ENCODE results near the gene KRTAP25-1.

The KRTAP25-1 gene

GRCh38 chr21:30332681-30333080, 43.4 kb upstream of the KRTAP25-1 start:
- no peak overlapping the region for H4K5ac ChIP-seq (ENCODE audit: low read length)
- no CpG with 5 or more reads among the region's 2 CpGs for WGBS (ENCODE audit: extremely low coverage, insufficient coverage, low lambda C conversion rate)

GRCh38 chr21:30329203-30329875, 40.0 kb upstream of the KRTAP25-1 start:
- no peaks in the 10 kb centered on the region for H3K27me3 ChIP-seq (ENCODE audit: insufficient read depth, low read length, poor library complexity)
- H3K23ac ChIP-seq (ENCODE audit: low read length), result no peak overlapping the region
- DNase-seq, result no peak
- H3K18ac ChIP-seq (ENCODE audit: low read length), result no peak overlapping the region
- H3K4me1 ChIP-seq (ENCODE audit: control insufficient read depth, low read depth, low read length), result no peaks in the 10 kb centered on the region
- H3K79me1 ChIP-seq (ENCODE audit: low read length), result no peaks in the 10 kb centered on the region
- H2BK120ac ChIP-seq (ENCODE audit: low read depth, low read length), result no peak overlapping the region
- no peak overlapping the region for H4K5ac ChIP-seq (ENCODE audit: low read length)
- H3K79me2 ChIP-seq (ENCODE audit: control insufficient read depth, insufficient read depth, low read length), result no peaks in the 10 kb centered on the region
- no peak overlapping the region for H3K4ac ChIP-seq (ENCODE audit: low read depth, low read length)
- no peaks in the 10 kb centered on the region for H3K36me3 ChIP-seq (ENCODE audit: control insufficient read depth, insufficient read depth, low read length)
- H2AK5ac ChIP-seq (ENCODE audit: low read length), result no peak overlapping the region
- no peak overlapping the region for H3K4me2 ChIP-seq (ENCODE audit: low read length)
- H2BK15ac ChIP-seq (replicated peaks; ENCODE audit: low read depth), result no peak overlapping the region
- H3K27ac ChIP-seq (ENCODE audit: low read depth, low read length), result no peak overlapping the region
- no peak overlapping the region for H3K9ac ChIP-seq (ENCODE audit: low read length)
- H3K4me3 ChIP-seq (ENCODE audit: low read length), result no peak overlapping the region
- no peak overlapping the region for H4K8ac ChIP-seq (ENCODE audit: low read depth, low read length)
- no peak overlapping the region for H2BK5ac ChIP-seq (ENCODE audit: low read length)
- no peak overlapping the region for H3K56ac ChIP-seq (ENCODE audit: low read length)
- no CpG with 5 or more reads among the region's 4 CpGs for WGBS (ENCODE audit: extremely low coverage, insufficient coverage, low lambda C conversion rate)

More at GRCh38 chr21:30332681-30333080, 43.4 kb upstream of the KRTAP25-1 start:
- H3K36me3 ChIP-seq (ENCODE audit: control insufficient read depth, insufficient read depth, low read length), result no peaks in the 10 kb centered on the region
- H2BK15ac ChIP-seq (replicated peaks; ENCODE audit: low read depth), result no peak overlapping the region
- no peak overlapping the region for H2AK5ac ChIP-seq (ENCODE audit: low read length)
- H3K4me3 ChIP-seq (ENCODE audit: low read length), result no peak overlapping the region
- no peak overlapping the region for H3K23ac ChIP-seq (ENCODE audit: low read length)
- DNase-seq, result no peak
- H3K56ac ChIP-seq (ENCODE audit: low read length), result no peak overlapping the region
- no peak overlapping the region for H3K9ac ChIP-seq (ENCODE audit: low read length)
- H3K4ac ChIP-seq (ENCODE audit: low read depth, low read length), result no peak overlapping the region
- H3K4me2 ChIP-seq (ENCODE audit: low read length), result no peak overlapping the region
- H3K18ac ChIP-seq (ENCODE audit: low read length), result no peak overlapping the region
- H3K79me2 ChIP-seq (ENCODE audit: control insufficient read depth, insufficient read depth, low read length), result no peaks in the 10 kb centered on the region
- no peaks in the 10 kb centered on the region for H3K27me3 ChIP-seq (ENCODE audit: insufficient read depth, low read length, poor library complexity)
- H3K4me1 ChIP-seq (ENCODE audit: control insufficient read depth, low read depth, low read length), result no peaks in the 10 kb centered on the region
- no peak overlapping the region for H2BK5ac ChIP-seq (ENCODE audit: low read length)
- no peak overlapping the region for H2BK120ac ChIP-seq (ENCODE audit: low read depth, low read length)
- no peaks in the 10 kb centered on the region for H3K79me1 ChIP-seq (ENCODE audit: low read length)
- H4K8ac ChIP-seq (ENCODE audit: low read depth, low read length), result no peak overlapping the region
- H3K27ac ChIP-seq (ENCODE audit: low read depth, low read length), result no peak overlapping the region

GRCh38 chr21:30326390-30326789, 37.1 kb upstream of the KRTAP25-1 start:
- Histone ChIP-seq H3K27ac (ENCODE audit: low read depth, low read length) (no peak overlapping the region), H3K56ac (ENCODE audit: low read length) (no peak overlapping the region), H2BK5ac (ENCODE audit: low read length) (no peak overlapping the region), H4K5ac (ENCODE audit: low read length) (no peak overlapping the region), H2AK5ac (ENCODE audit: low read length) (no peak overlapping the region), H3K79me2 (ENCODE audit: control insufficient read depth, insufficient read depth, low read length) (no peaks in the 10 kb centered on the region), H2BK15ac (replicated peaks; ENCODE audit: low read depth) (no peak overlapping the region), H3K4me1 (ENCODE audit: control insufficient read depth, low read depth, low read length) (no peaks in the 10 kb centered on the region), H3K9ac (ENCODE audit: low read length) (no peak overlapping the region), H3K4me2 (ENCODE audit: low read length) (no peak overlapping the region), H3K23ac (ENCODE audit: low read length) (no peak overlapping the region), H3K36me3 (ENCODE audit: control insufficient read depth, insufficient read depth, low read length) (no peaks in the 10 kb centered on the region), H3K18ac (ENCODE audit: low read length) (no peak overlapping the region), H3K4ac (ENCODE audit: low read depth, low read length) (no peak overlapping the region), H2BK120ac (ENCODE audit: low read depth, low read length) (no peak overlapping the region), H3K4me3 (ENCODE audit: low read length) (no peak overlapping the region), H3K27me3 (ENCODE audit: insufficient read depth, low read length, poor library complexity) (no peaks in the 10 kb centered on the region), H4K8ac (ENCODE audit: low read depth, low read length) (no peak overlapping the region), H3K79me1 (ENCODE audit: low read length) (no peaks in the 10 kb centered on the region)
- DNase-seq, result no peak

- H3K79me2 ChIP-seq (ENCODE audit: control insufficient read depth, insufficient read depth, low read length), result no peaks in the 10 kb centered on the region
Observed at GRCh38 chr21:30320215-30320614, 30.9 kb upstream of the KRTAP25-1 start, which contains the start of gene KRTAP26-1. TSS of gene KRTAP26-1 (minus strand) at chr21:30320315. CDS start at chr21:30320035, 280 bp downstream.

DNA sequence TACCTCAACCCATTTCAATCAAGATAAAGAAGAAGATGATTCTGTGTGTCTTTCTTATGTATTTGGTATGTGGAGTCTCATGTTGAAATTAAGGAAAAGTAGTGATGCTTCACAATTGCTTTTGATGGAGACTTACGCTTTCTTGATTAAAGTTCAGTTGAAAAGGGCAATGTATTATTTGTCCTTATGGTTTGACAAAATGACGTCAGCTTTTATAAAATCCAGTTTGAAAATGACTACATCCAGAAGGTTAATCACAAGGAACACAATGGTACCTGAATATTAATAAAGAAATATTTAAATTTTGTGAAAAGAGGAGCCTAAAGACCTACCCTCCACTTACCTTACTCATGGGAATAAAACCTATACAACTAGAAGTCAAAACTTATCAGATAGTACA, 26.4 kb upstream of the KRTAP25-1 start:
- Histone ChIP-seq H3K18ac (ENCODE audit: low read length) (no peak overlapping the region), H3K79me2 (ENCODE audit: control insufficient read depth, insufficient read depth, low read length) (no peaks in the 10 kb centered on the region), H3K27me3 (ENCODE audit: insufficient read depth, low read length, poor library complexity) (no peaks in the 10 kb centered on the region), H3K9ac (ENCODE audit: low read length) (no peak overlapping the region), H2BK120ac (ENCODE audit: low read depth, low read length) (no peak overlapping the region), H3K79me1 (ENCODE audit: low read length) (no peaks in the 10 kb centered on the region), H3K4me3 (ENCODE audit: low read length) (no peak overlapping the region), H3K56ac (ENCODE audit: low read length) (no peak overlapping the region), H4K5ac (ENCODE audit: low read length) (no peak overlapping the region), H3K23ac (ENCODE audit: low read length) (no peak overlapping the region), H3K4me2 (ENCODE audit: low read length) (no peak overlapping the region), H3K4me1 (ENCODE audit: control insufficient read depth, low read depth, low read length) (no peaks in the 10 kb centered on the region), H3K27ac (ENCODE audit: low read depth, low read length) (no peak overlapping the region), H3K36me3 (ENCODE audit: control insufficient read depth, insufficient read depth, low read length) (no peaks in the 10 kb centered on the region), H3K4ac (ENCODE audit: low read depth, low read length) (no peak overlapping the region), H2BK15ac (replicated peaks; ENCODE audit: low read depth) (no peak overlapping the region), H2BK5ac (ENCODE audit: low read length) (no peak overlapping the region), H2AK5ac (ENCODE audit: low read length) (no peak overlapping the region), H4K8ac (ENCODE audit: low read depth, low read length) (no peak overlapping the region)
- no peak for DNase-seq
- no CpG with 5 or more reads among the region's 2 CpGs for WGBS (ENCODE audit: extremely low coverage, insufficient coverage, low lambda C conversion rate)

More at GRCh38 chr21:30320215-30320614, 30.9 kb upstream of the KRTAP25-1 start, which contains the start of gene KRTAP26-1:
- Histone ChIP-seq H3K27ac (ENCODE audit: low read depth, low read length) (no peak within 1 kb of the TSS), H3K79me1 (ENCODE audit: low read length) (no peaks in the 10 kb centered on the region), H2BK5ac (ENCODE audit: low read length) (no peak within 1 kb of the TSS), H3K23ac (ENCODE audit: low read length) (no peak within 1 kb of the TSS), H3K4ac (ENCODE audit: low read depth, low read length) (no peak within 1 kb of the TSS), H3K9ac (ENCODE audit: low read length) (no peak within 1 kb of the TSS), H2AK5ac (ENCODE audit: low read length) (no peak within 1 kb of the TSS), H2BK15ac (replicated peaks; ENCODE audit: low read depth) (no peak within 1 kb of the TSS), H3K18ac (ENCODE audit: low read length) (no peak within 1 kb of the TSS), H3K4me3 (ENCODE audit: low read length) (no peak within 1 kb of the TSS), H3K4me2 (ENCODE audit: low read length) (no peak within 1 kb of the TSS), H3K27me3 (ENCODE audit: insufficient read depth, low read length, poor library complexity) (no peaks in the 10 kb centered on the region), H3K4me1 (ENCODE audit: control insufficient read depth, low read depth, low read length) (no peaks in the 10 kb centered on the region), H3K56ac (ENCODE audit: low read length) (no peak within 1 kb of the TSS), H3K36me3 (ENCODE audit: control insufficient read depth, insufficient read depth, low read length) (no peaks in the 10 kb centered on the region), H4K8ac (ENCODE audit: low read depth, low read length) (no peak within 1 kb of the TSS), H2BK120ac (ENCODE audit: low read depth, low read length) (no peak within 1 kb of the TSS), H4K5ac (ENCODE audit: low read length) (no peak within 1 kb of the TSS)
- DNase-seq, result no peak
- no CpG with 5 or more reads among the region's 2 CpGs for WGBS (ENCODE audit: extremely low coverage, insufficient coverage, low lambda C conversion rate)

GRCh38 chr21:30306884-30307283, 17.6 kb upstream of the KRTAP25-1 start:
- no peak overlapping the region for H3K4me3 ChIP-seq (ENCODE audit: low read length)
- no peak overlapping the region for H3K4me2 ChIP-seq (ENCODE audit: low read length)
- no peak overlapping the region for H2BK120ac ChIP-seq (ENCODE audit: low read depth, low read length)
- no peaks in the 10 kb centered on the region for H3K79me2 ChIP-seq (ENCODE audit: control insufficient read depth, insufficient read depth, low read length)
- no peaks in the 10 kb centered on the region for H3K27me3 ChIP-seq (ENCODE audit: insufficient read depth, low read length, poor library complexity)
- DNase-seq, result no peak
- no peak overlapping the region for H2AK5ac ChIP-seq (ENCODE audit: low read length)
- no peaks in the 10 kb centered on the region for H3K79me1 ChIP-seq (ENCODE audit: low read length)
- no peaks in the 10 kb centered on the region for H3K4me1 ChIP-seq (ENCODE audit: control insufficient read depth, low read depth, low read length)
- H3K9ac ChIP-seq (ENCODE audit: low read length), result no peak overlapping the region
- H4K8ac ChIP-seq (ENCODE audit: low read depth, low read length), result no peak overlapping the region
- no CpG with 5 or more reads among the region's 2 CpGs for WGBS (ENCODE audit: extremely low coverage, insufficient coverage, low lambda C conversion rate)
- no peak overlapping the region for H2BK15ac ChIP-seq (replicated peaks; ENCODE audit: low read depth)
- H2BK5ac ChIP-seq (ENCODE audit: low read length), result no peak overlapping the region
- H3K36me3 ChIP-seq (ENCODE audit: control insufficient read depth, insufficient read depth, low read length), result no peaks in the 10 kb centered on the region
- no peak overlapping the region for H3K27ac ChIP-seq (ENCODE audit: low read depth, low read length)
- no peak overlapping the region for H3K18ac ChIP-seq (ENCODE audit: low read length)
- H4K5ac ChIP-seq (ENCODE audit: low read length), result no peak overlapping the region
- H3K56ac ChIP-seq (ENCODE audit: low read length), result no peak overlapping the region
- H3K4ac ChIP-seq (ENCODE audit: low read depth, low read length), result no peak overlapping the region
- no peak overlapping the region for H3K23ac ChIP-seq (ENCODE audit: low read length)
